Articular chondrocyte of knee joint (primary cell): ENCODE results near the gene PRELID3B. TPM values are rescaled to one million over a fixed set of nuclear protein-coding genes. Genes with fewer than 3 reads are reported as not detected.

ENCODE experiments used
- total RNA-seq: library from RNA; depleted of rRNA; stranded (reverse); fragments of >200 nt; gene quantifications from 2 replicates; pipeline ENCODE4 v1.2.3, GENCODE V29; 2012

The PRELID3B gene
- total RNA-seq = 48.1 and 56.8 TPM in 2 replicates

GRCh38 chr20:59042151-59042795 is at the start of gene PRELID3B:
PRELID3B (minus strand) TSS chr20:59042786; CDS start chr20:59042730, 56 bp downstream.

GRCh38 chr20:59032023-59032712 is 10.4 kb downstream of the PRELID3B start, which contains the start of gene ATP5F1E:
ATP5F1E (minus strand) TSS chr20:59032335; CDS start chr20:59032251, 84 bp downstream.

GRCh38 chr20:59019217-59019616 is 23.4 kb downstream of the PRELID3B start, which contains the start of gene TUBB1:
TUBB1 (plus strand) TSS chr20:59019429; CDS start chr20:59019523, 94 bp downstream.

GRCh38 chr20:59006864-59007664 is 35.5 kb downstream of the PRELID3B start, which contains the start of gene CTSZ:
CTSZ (minus strand) TSS chr20:59007254; CDS start chr20:59007128, 126 bp downstream.

Other genes with a start within 250 kb of the PRELID3B start
- gene GNAS-AS1, start 191.9 kb downstream of the PRELID3B start, total RNA-seq = 0.32 and 0.39 TPM in 2 replicates
- 434 and 469 TPM in 2 replicates for gene GNAS, start 190.1 kb downstream of the PRELID3B start, total RNA-seq
- gene NELFCD, start 61.5 kb downstream of the PRELID3B start, total RNA-seq = 33.8 and 42.6 TPM in 2 replicates
- gene CTSZ, start 35.5 kb downstream of the PRELID3B start, total RNA-seq = 115 and 118 TPM in 2 replicates
- gene TUBB1, start 23.4 kb downstream of the PRELID3B start, total RNA-seq = not detected in 2 replicates
- gene ATP5F1E, start 10.5 kb downstream of the PRELID3B start, total RNA-seq = 14.6 and 22.0 TPM in 2 replicates
- not detected in 2 replicates for gene ZNF831, start 121.0 kb upstream of the PRELID3B start, total RNA-seq